T-helper 1 cell treated with Interleukin-12 subunit alpha and Interleukin-12 subunit beta and Interleukin-4 antibody, amounts not matched to agents 30 μg/mL and 1 μg/mL, for 36 hours (primary cell): ENCODE measurements around the gene TRAF3.
"Not testable (repeated sequence)": the region's sequence is repeated elsewhere in the genome, so short reads cannot be mapped to it uniquely, and the experiment has no call there.

Experiments
- H3K27ac Mint-ChIP-seq: one replicate; pipeline ENCODE4 v1.8.0; 2021; ENCODE audit warnings: mild to moderate bottlenecking, mixed read lengths
- H3K27me3 Mint-ChIP-seq: one replicate; pipeline ENCODE4 v1.8.0; 2021; ENCODE audit warnings: low read depth, mixed read lengths
- H3K36me3 Mint-ChIP-seq: one replicate; pipeline ENCODE4 v1.8.0; 2021; ENCODE audit warnings: low read depth, mixed read lengths
- H3K4me1 Mint-ChIP-seq: one replicate; pipeline ENCODE4 v1.8.0; 2021; ENCODE audit warnings: low read depth, mixed read lengths
- H3K4me3 Mint-ChIP-seq: one replicate; pipeline ENCODE4 v1.8.0; 2021; ENCODE audit warnings: mild to moderate bottlenecking, moderate library complexity, mixed read lengths
- H3K9me3 Mint-ChIP-seq: one replicate; pipeline ENCODE4 v1.8.0; 2021; ENCODE audit warnings: mixed read lengths

Gene TRAF3

GRCh38 chr14:102831163-102831804 lies 54.0 kb downstream of the TRAF3 start:
- peaks cover 26% of the 10 kb centered on the region for H3K36me3 Mint-ChIP-seq
- H3K27ac Mint-ChIP-seq: peak overlapping the region; percentile 71
- peaks cover 41% of the 10 kb centered on the region for H3K4me1 Mint-ChIP-seq

GRCh38 chr14:102833341-102833740 lies 56.1 kb downstream of the TRAF3 start:
- peaks cover 43% of the 10 kb centered on the region for H3K4me1 Mint-ChIP-seq
- no peaks in the 10 kb centered on the region for H3K27me3 Mint-ChIP-seq
- no peaks in the 10 kb centered on the region for H3K9me3 Mint-ChIP-seq
- H3K27ac Mint-ChIP-seq: no peak overlapping the region
- peaks cover 36% of the 10 kb centered on the region for H3K36me3 Mint-ChIP-seq
- H3K4me3 Mint-ChIP-seq: no peak overlapping the region

More at GRCh38 chr14:102831163-102831804, 54.0 kb downstream of the TRAF3 start:
- H3K27me3 Mint-ChIP-seq: no peaks in the 10 kb centered on the region
- H3K4me3 Mint-ChIP-seq: peak overlapping the region; percentile 47
- H3K9me3 Mint-ChIP-seq: no peaks in the 10 kb centered on the region

DNA sequence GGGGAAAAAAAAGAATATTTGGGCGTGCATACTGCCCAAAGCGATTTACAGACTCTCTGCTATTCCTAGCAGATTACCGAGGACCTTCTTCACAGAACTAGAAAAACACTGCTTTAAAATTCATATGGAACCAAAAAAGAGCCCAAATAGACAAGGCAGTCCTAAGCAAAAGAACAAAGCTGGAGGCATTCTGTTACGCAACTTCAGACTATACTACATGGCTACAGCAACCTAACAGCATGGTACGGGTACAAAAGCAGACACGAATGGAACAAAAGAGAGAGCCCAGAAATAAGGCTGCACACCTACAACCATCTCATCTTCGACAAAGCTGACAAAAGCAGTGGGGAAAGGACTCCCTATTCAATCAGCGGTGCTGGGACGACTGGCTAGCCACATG lies 56.7 kb downstream of the TRAF3 start:
- Mint-ChIP-seq H3K36me3 (peaks cover 36% of the 10 kb centered on the region), H3K9me3 (no peaks in the 10 kb centered on the region), H3K27ac (no peak overlapping the region), H3K4me3 (no peak overlapping the region), H3K4me1 (peaks cover 39% of the 10 kb centered on the region), H3K27me3 (no peaks in the 10 kb centered on the region)

- Mint-ChIP-seq H3K4me3 (no peak overlapping the region), H3K27ac (no peak overlapping the region), H3K36me3 (peaks cover 35% of the 10 kb centered on the region), H3K27me3 (no peaks in the 10 kb centered on the region), H3K9me3 (no peaks in the 10 kb centered on the region), H3K4me1 (peaks cover 29% of the 10 kb centered on the region)
Observed at GRCh38 chr14:102835959-102836358, 58.7 kb downstream of the TRAF3 start.

DNA sequence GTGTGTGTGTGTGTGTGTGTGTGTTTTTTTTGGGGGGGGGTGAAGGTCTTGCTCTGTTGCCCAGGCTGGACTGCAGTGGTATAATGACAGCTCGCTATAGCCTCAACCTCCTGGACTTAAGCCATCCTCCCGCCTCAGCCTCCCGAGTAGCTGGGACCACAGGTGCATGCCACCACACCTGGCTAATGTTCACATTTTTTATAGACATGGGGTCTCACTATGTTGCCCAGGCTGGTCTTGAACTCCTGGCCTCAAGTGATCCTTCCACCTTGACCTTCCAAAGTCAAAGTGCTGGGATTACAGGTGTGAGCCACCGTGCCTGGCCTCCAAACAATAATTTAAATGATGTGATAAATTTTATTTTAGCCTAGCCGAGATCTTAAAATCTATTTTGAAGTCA lies 59.9 kb downstream of the TRAF3 start:
- not testable (repeated sequence) for H3K9me3 Mint-ChIP-seq, H3K27me3 Mint-ChIP-seq, H3K4me3 Mint-ChIP-seq, H3K27ac Mint-ChIP-seq
- H3K4me1 Mint-ChIP-seq: peaks cover 23% of the 10 kb centered on the region
- H3K36me3 Mint-ChIP-seq: peaks cover 30% of the 10 kb centered on the region

DNA sequence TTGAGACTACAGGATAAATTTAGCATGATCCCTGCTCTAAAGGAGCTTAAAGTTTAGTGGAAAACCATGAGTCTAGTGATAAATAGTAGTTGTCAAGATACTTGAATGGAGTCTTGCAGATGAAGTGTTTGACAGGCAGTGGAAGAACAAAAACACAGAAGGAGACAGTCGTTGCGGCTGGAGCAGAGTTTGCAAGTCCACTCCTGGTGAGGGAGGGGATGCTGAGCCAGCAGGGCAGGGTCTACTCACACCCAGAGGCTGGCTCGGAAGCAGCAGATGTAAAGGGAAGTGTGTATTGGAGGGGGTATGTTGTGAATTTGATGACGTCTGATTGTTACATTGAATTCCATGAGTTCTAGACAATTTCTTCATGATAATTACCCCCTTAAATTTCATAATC lies 61.3 kb downstream of the TRAF3 start:
- no peak overlapping the region for H3K4me3 Mint-ChIP-seq
- H3K4me1 Mint-ChIP-seq: peaks cover 23% of the 10 kb centered on the region
- no peaks in the 10 kb centered on the region for H3K27me3 Mint-ChIP-seq
- H3K36me3 Mint-ChIP-seq: peaks cover 33% of the 10 kb centered on the region
- H3K27ac Mint-ChIP-seq: peak overlapping the region; percentile 5
- no peaks in the 10 kb centered on the region for H3K9me3 Mint-ChIP-seq

DNA sequence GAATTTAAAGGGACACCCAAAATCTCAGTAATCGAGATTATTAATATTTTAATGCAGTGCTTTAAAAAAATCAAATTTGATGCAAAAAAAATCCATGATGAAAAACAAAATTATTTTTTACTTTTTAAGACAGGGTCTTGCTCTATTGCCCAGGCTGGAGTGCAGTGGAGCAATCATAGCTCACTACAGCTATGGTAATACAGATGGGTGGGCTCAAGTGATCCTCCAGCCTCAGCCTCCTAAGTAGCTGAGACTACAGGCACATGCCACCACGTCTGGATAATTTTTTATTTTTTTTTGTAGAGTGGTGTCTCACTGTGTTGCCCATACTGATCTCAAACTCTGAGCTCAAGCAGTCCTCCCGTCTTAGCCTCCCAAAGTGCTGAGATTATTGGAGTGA lies 62.9 kb downstream of the TRAF3 start:
- H3K27me3 Mint-ChIP-seq: no peaks in the 10 kb centered on the region
- H3K9me3 Mint-ChIP-seq: no peaks in the 10 kb centered on the region
- H3K4me3 Mint-ChIP-seq: no peak overlapping the region
- peaks cover 17% of the 10 kb centered on the region for H3K4me1 Mint-ChIP-seq
- H3K36me3 Mint-ChIP-seq: peaks cover 30% of the 10 kb centered on the region
- H3K27ac Mint-ChIP-seq: no peak overlapping the region

GRCh38 chr14:102840771-102841528 lies 63.7 kb downstream of the TRAF3 start:
- H3K36me3 Mint-ChIP-seq: peaks cover 28% of the 10 kb centered on the region
- no peaks in the 10 kb centered on the region for H3K9me3 Mint-ChIP-seq
- H3K4me1 Mint-ChIP-seq: peaks cover 17% of the 10 kb centered on the region
- no peaks in the 10 kb centered on the region for H3K27me3 Mint-ChIP-seq
- H3K27ac Mint-ChIP-seq: peak overlapping the region; percentile 57
- no peak overlapping the region for H3K4me3 Mint-ChIP-seq

DNA sequence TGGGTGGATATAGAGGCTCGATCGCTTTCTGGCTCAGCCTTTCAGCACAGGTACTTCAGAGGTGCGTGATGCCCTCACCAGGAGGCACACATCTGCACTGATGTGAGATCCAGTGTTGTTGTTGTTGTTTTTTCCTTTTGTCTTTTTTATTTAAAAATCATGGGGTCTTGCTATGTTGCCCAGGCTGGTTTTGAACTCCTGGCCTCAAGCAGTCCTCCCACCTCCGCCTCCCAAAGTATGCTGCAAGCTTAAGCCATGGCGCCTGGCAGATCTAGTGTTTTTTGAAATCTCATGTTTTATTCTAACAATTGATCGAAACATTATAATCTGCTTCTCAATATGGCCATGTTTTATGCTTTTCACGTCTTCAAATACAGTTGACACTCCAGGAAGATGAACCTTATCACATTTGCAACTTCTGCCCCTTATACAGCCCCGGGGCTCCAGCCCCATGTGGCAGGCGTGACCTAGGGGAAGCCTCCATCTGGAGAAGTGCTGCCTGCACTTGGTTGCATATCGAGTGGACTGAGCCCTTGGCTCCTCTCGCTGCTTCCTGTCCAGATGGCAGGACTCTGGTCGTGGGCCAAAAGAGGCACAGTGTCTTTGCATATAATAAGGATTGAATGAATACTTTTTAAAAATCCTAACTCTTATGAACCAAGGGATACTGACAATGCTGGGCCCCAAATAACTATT lies 71.7 kb downstream of the TRAF3 start:
- H3K27ac Mint-ChIP-seq: no peak overlapping the region

GRCh38 chr14:102849526-102850379 lies 72.5 kb downstream of the TRAF3 start:
- H3K4me3 Mint-ChIP-seq: no peak overlapping the region
- H3K36me3 Mint-ChIP-seq: peaks cover 26% of the 10 kb centered on the region
- no peaks in the 10 kb centered on the region for H3K9me3 Mint-ChIP-seq
- H3K27me3 Mint-ChIP-seq: no peaks in the 10 kb centered on the region
- peaks cover 20% of the 10 kb centered on the region for H3K4me1 Mint-ChIP-seq
- peak overlapping the region; percentile 28 for H3K27ac Mint-ChIP-seq

More for the DNA sequence above, 71.7 kb downstream of the TRAF3 start:
- Mint-ChIP-seq H3K9me3 (no peaks in the 10 kb centered on the region), H3K36me3 (peaks cover 26% of the 10 kb centered on the region), H3K4me1 (peaks cover 17% of the 10 kb centered on the region), H3K27me3 (no peaks in the 10 kb centered on the region), H3K4me3 (no peak overlapping the region)

GRCh38 chr14:102853648-102854047 lies 76.4 kb downstream of the TRAF3 start:
- Mint-ChIP-seq H3K4me1 (peaks cover 28% of the 10 kb centered on the region), H3K27ac (no peak overlapping the region), H3K27me3 (no peaks in the 10 kb centered on the region), H3K9me3 (no peaks in the 10 kb centered on the region), H3K36me3 (peaks cover 34% of the 10 kb centered on the region), H3K4me3 (no peak overlapping the region)

GRCh38 chr14:102854091-102854703 lies 76.9 kb downstream of the TRAF3 start:
- Mint-ChIP-seq H3K9me3 (no peaks in the 10 kb centered on the region), H3K36me3 (peaks cover 38% of the 10 kb centered on the region), H3K27me3 (no peaks in the 10 kb centered on the region), H3K4me1 (peaks cover 22% of the 10 kb centered on the region), H3K4me3 (no peak overlapping the region), H3K27ac (no peak overlapping the region)

DNA sequence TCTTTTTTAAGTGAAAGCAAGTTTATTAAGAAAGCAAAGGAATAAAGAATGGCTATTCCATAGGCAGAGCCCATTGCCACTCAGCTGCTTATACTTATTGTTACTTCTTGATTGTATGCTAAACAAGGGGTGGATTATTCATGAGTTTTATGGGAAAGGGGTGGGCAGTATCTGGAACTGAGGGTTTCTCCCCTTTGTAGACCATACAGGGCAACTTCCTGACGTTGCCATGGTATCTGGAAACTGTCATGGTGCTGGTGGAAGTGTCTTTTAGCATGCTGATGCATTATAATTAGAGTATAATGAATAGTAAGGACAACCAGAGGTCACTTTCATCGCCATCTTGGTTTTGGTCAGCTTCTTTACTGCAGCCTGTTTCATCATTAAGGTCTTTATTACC lies 78.9 kb downstream of the TRAF3 start:
- Mint-ChIP-seq H3K9me3 (no peaks in the 10 kb centered on the region), H3K27me3 (no peaks in the 10 kb centered on the region), H3K4me1 (peaks cover 16% of the 10 kb centered on the region), H3K4me3 (no peak overlapping the region), H3K27ac (no peak overlapping the region), H3K36me3 (peaks cover 42% of the 10 kb centered on the region)

DNA sequence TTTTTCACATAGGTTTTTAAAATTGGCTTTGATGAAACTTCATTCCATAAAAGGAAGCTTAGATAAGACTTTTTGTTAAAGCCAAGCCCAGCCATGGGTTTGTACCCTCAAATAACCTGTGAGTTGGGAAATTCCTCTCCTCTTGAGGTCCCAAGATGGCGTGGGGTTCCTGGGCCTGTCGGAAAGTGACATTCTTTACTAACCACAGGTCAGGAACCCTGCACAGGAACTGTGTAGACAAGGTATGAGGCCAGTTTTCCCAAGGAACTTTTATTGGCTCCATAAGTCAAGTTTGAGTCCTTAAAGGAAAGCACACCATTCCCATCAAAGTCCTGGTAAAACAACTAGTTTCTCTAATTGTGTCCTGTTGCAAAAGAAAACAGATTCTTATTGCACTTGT lies 80.2 kb downstream of the TRAF3 start:
- Mint-ChIP-seq H3K36me3 (peaks cover 47% of the 10 kb centered on the region), H3K27ac (no peak overlapping the region), H3K4me1 (peaks cover 23% of the 10 kb centered on the region), H3K9me3 (peaks cover 8% of the 10 kb centered on the region), H3K4me3 (no peak overlapping the region), H3K27me3 (no peaks in the 10 kb centered on the region)
